GM18858 (cell line): ENCODE data around the gene DNAH11.
"Not testable (repeated sequence)": the region's sequence is repeated elsewhere in the genome, so short reads cannot be mapped to it uniquely, and the experiment has no call there.

Source experiments
- ATAC-seq: cut with Tn5 transposase; IDR thresholded peaks from one replicate; pipeline ENCODE4 v1.9.1; 2021; ENCODE audit not compliant: unreplicated experiment

The DNAH11 gene

DNA sequence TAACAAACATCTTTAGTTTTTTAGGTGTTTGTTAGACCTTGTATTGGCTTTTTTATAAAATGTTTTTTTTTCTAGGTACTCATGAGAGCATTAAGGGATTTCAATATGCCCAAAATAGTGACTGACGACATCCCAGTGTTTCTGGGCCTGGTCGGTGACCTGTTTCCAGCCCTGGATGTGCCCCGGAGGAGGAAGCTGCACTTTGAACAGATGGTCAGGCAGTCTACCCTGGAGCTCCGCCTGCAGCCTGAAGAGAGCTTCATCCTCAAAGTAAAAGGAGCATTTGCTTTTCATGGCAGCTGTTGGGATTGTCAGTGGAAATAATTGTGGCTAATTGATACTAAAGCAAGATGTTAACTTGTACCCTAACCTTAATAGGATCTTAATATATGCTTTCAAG, 161.5 kb downstream of the DNAH11 start:
- no peak for ATAC-seq

DNA sequence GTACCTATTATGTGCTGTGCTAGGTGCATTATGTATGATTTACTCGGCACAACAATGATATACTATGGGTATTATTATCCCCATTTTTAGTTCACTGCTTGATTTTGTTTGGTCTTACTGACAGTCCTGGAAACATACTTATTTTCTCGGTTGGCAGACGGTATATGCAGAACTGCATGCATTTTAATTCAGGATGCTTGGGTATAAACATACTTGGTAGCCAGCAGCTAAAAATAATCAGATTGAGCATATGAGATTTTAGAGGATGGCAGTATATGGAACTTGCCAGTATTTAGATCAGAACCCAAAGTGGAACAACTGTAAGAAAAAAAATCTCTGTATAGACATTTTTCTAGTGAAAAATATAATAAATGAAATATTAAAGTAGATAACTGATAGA, 163.3 kb downstream of the DNAH11 start:
- ATAC-seq: no peak

DNA sequence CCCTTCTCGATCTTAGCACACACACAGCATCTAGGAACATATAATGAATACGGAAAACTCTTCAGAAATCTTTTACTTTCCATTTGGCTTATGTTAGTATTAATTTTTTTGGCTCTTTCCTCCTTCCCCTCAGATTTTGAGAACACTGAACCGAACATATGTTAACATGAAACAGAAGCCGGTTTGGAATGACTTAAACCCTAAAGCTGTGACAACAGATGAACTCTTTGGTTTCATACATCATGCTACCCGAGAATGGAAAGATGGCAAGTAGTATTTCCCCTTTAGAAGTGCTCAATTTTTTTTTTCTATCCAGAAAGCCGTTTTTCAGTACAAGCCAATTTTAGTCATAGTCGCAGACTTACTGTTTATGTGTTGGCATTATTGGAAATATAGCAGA, 164.7 kb downstream of the DNAH11 start:
- ATAC-seq: no peak

DNA sequence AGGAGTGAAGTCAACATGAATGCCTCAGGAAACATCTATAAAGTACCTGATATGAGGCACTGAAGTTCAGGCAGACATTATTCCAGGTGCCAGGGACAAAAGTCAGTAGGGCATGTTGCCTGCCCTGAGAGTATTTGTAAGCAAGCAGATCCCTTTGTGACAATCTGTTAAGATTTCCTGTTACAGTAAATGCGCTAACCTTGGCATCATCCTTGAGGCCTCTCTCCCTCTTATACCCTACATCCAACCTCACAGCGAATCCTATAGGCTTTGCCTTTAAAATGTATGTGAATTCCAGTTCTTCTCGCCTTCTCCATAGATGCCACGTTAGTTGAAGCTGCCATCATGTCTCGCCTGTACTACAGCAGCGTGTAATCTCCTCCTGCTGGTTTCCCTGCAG, 165.3 kb downstream of the DNAH11 start:
- no peak for ATAC-seq

DNA sequence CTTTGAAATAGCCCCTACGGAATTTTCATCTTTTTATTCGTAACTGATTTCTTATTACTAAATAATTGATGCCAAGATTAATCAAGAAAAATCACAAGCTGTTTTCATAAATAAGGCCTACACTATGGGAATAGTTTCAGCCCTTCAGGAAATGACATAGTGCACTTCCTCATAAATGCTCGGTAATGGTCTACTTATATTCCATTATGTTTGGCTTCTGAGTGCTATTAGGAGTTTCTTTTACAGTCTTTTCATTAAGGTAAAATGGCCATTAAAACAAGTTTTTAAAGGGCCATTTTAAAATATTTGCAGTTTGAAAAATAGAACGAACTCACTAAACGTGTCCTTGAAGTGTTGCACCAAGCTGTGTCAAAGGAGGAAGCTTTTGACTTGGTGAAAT, 174.5 kb downstream of the DNAH11 start:
- no peak for ATAC-seq

DNA sequence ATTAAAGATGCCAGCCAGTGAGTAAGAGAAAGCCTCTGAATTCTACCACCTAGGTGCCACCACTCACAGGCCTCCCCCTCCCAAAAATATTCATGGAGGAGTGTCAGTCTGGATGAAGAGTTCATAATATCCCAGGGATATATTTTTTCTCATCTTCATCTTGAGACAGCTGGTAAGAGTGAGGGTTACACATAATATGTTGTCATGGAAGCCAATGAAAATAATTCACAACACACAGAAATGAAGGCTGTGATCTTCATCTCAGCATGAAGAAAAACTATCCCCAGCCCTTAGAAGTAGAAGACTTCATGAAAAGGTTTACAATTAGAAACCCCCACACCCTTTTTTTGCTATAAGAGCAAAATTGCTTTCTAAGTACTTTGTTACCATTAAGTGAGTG, 175.6 kb downstream of the DNAH11 start:
- ATAC-seq: no peak

DNA sequence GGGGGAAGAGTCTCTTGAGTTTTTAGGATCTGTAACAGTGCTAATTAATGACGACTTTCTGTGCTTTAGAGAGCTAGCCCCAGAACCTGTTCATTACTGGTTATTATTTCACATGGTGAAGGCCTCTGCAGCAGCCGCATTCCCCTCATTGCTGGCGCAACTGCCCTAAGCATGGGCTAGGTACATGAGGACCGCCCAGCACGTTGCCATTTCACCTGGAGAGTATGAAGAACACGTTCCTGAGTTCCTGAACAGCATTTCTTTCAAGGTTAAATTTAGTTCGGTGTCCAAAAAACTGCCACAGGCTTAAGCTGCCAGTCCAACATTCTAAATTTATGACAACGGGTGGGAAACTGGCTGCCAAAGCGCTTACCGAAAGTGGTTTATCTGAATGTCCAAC, 177.0 kb downstream of the DNAH11 start:
- no peak for ATAC-seq

DNA sequence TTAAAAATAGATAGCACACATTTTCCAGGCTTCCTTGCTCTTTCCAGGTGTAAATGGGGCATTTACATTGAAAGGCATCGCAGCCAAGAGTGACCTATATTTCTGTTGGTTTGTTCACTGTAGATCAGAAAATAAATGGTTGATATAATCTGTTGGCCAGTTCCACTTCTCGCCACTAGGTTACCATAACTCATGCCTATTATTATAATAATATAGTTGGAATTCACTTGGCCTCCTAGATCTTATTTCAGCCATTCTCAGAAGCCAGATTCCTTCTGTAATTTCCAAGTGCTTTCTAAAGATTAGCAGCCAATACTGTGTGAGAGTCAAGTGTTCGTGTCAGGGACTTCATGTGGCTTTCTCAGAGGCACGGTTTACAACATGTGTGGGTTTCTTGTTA, 179.5 kb downstream of the DNAH11 start:
- no peak for ATAC-seq

DNA sequence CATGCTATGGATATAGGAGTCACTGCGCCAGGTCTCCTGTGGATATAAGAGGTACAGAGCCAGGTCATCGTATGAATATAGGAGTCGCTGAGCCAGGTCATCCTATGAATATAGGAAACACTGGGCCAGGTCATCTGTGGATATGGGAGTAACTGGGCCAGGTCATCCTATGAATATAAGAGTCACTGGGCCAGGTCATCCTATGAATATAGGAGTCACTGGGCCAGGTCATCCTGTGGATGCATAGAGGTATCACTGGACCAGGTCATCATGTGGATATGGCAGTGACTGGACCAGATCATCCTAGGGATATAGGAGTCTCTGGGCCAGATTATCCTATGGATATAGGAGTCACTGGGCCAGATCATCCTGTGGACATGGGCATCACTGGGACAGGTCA, 181.7 kb downstream of the DNAH11 start:
- no peak for ATAC-seq

DNA sequence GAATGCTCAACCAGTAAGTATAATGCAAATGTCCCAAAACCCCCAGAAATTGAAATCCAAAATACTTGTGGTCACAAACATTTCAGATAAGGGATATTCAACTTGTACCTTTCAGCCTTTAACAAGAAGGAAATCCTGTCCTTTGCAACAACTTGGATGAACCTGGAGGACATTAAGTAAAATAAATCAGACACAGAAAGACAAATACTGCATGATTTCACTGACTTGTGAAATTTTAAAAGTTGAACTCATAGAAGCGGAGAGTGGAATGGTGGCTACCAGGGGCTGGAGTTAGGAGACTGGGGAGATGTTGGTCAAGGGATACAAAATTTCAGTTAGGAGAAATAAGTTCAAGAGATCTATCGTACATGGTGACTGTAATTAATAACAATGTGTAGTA, 187.6 kb downstream of the DNAH11 start:
- no peak for ATAC-seq

DNA sequence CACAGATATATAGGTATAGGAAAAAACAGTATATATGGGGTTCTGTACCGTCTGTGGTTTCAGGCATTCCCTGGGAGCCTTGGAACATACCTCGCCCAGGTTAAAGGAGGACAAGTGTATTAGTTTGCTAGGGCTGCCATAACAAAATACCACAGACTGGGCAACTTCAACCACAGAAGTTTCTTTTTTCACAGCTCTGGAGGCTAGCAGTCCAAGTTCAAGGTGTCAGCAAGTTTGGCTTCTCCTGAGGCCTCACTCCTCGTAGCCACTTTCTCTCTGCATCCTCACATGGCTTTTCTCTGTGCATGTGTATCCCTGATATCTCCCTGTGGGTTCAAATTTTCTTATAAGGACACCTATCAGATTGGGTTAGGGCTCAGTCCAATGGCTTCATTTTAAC, 189.1 kb downstream of the DNAH11 start:
- ATAC-seq: no peak

DNA sequence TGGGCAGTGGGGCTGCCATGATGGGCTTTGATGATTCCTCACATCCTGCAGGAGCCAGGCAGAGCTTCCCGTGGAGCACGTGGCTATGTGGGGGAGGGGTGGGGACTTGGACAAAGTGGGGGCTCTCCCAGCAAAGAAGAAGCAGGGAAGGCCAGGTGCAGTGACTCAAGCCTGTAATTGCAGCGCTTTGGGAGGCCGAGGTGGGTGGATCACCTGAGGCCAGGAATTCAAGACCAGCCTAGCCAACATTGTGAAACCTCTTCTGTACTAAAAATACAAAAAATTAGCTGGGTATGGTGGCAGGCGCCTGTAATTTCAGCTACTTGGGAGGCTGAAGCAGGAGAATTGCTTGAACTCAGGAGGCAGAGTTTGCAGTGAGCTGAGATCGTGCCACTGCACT, 190.1 kb downstream of the DNAH11 start:
- ATAC-seq: not testable (repeated sequence)

DNA sequence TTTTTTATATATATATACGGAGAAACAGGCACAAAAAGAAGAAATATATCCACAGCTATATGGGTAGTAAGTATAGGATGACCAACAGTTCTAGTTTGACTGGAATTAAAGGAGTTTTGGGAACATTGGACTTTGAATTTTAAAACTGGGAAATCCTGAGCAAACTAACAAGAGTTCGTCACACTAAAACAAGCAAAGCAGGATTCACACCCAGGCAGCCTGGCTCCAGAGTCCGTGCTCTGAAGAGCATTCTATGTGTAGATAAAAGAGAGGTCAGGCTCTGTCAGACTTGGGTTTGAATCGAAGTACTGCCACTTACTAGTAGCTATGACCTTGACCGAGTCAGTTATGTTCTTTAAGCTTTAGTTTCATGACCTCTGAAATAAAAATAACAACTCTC, 191.0 kb downstream of the DNAH11 start:
- ATAC-seq: no peak

DNA sequence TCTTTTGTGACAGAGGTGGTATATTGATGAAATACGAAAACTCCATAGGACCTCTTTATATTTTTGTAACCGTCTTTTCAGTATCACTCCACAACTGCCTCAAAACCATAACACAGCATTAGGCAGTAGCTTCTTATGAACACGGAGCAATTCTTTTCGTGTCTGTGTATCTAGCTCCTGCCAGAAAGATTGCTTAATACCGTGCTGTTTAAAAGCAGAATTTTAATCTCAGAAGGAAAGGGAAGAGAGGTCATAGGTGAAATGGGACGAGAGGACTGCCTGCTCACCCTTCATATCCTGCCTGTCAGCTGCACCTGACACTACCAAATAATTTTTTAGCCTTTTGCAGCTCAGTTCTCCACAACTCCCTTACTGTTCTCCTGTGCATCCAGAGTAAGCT, 200.7 kb downstream of the DNAH11 start:
- ATAC-seq: no peak

DNA sequence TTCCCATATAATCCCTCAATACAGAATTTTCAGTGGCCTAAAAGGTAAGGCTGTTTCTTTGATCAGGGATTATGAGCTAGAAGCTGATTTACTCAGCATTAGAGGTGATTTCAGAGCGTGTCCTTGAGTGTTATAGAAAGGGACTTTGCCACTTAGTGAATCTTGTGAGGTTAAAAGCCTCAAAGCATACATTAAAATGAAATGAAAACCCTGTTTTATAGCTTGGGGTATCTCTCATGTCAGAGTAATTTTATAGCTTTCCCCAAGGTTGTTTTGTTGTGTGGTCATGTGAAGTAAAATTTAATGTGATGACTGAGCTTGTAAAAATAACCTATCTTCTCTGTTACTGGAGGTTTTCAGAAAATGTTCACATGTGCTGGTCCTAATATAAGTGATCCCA, 204.1 kb downstream of the DNAH11 start:
- no peak for ATAC-seq

DNA sequence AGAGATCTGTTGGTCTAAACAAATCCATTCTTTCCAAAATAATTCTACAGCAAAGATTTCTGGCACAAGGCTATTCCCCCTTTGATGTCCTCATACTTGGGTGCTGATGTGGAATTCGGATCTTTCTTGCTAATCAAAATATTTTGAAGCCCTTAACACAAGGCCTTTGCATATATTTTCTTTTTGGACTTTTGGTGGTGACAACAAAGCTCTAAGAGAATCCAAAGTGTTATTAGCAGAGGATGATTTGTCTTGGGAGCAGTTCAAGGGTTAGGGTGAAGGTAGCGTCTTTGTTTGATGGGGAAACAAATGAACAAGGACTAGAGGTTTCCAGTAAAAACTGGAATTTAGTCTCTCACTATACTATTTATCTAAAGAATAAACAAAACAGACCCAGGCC, 205.0 kb downstream of the DNAH11 start:
- ATAC-seq: no peak

DNA sequence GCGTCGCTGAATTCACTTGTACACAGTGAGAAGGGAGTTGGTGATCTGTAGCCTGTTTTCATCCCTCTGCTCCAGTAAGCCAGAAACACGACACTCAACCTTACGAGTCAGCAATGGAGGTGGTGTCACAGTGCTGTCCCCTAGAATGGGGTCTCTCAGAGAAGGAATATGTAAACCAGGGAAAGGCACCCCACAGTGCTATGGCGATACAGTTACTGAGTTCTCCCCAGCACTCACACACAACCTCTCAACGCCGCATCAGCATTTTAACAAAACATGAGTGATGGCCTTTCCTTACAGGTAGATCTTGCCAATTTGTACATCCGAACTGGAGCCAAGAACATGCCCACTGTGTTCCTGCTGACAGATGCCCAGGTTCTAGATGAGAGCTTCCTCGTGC, 206.5 kb downstream of the DNAH11 start:
- ATAC-seq: no peak

DNA sequence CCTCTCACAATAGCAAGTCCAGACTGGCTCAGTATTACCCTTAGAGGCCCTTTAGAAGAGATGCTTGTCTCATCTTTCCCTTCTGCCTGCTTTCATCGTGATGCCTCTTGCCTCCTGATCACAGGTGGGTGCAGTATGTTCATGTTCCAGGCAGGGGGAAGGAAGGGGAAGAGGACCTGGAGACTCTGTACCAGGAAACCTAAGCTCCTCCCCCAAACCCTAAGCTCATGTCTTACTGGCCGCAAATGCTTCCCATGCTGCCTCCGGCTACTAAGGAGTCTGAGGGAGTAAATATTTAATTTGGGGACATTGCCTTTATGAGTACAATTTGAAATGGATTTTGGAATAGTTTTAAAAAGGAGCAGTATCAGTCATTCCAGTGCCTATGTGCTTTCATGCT, 210.2 kb downstream of the DNAH11 start:
- no peak for ATAC-seq

DNA sequence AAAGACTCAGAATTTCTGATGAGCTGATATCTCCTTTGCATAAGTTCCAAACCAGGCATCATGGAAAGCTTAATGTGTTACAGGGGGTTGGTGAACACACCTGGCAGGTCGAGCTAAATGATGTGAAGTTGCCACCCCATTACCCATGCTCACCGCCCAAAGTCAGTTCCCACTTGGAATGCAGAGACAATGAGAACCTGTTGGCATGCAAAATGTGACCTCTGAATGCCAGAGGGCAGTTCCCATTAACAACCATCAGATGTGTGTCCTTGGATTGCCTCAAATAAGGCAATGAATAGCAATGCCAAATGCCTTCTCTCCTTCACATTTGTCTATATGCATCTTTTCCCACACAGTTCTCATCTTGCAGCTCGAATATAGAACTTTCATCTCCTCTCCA, 212.1 kb downstream of the DNAH11 start:
- ATAC-seq: no peak

DNA sequence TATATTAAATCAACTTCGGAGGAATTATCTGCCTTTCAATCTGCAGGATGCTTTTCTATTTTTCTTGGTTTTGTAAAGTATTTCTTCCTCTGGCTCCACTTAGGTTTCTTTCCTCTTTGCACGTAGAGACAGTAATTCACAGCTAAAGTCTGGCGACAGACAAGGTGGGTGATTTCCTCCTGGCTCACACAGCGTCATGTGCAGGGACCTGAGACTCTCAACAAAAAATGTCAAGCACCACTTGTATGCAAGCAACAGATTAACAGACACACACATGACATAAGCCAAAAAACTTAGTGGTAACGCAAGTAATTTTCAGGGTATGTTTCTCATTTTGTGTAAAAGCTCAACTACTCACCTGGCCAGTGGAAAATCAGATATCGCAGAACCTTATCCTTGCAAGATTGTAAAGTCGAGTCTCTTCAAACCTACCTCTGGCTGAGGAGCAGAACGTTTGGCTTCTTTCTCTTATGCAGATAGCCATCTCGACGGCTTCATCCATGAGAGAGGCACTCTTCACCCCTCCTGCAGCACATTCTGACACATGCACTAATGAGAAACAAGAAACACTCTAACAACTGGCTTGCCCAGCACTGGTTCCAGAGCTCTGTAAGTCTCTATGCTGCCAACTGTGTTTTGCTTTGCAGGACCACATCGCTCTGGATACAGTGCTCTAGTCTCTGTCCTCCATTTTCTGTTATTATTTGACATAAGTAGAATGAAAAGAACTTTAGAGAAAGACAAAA, 214.9 kb downstream of the DNAH11 start:
- no peak for ATAC-seq

DNA sequence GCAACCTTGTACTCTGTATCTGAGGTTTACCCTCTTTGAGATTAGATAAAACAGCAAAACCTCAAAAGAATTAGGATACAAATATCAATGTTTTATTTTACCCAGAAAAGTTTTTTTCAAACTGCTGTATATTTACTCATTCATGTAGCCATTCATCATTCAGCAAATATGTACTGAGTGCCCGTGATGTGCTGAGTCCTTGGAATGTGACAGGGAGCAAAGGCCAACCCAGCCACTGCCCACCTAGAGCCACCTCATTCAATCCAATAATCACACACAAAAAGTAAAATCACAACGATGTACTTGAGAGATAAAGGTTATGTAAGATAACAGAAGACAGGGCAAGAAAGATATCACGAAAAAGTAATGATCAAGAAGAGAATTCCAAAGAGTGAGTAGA, 215.4 kb downstream of the DNAH11 start:
- no peak for ATAC-seq

DNA sequence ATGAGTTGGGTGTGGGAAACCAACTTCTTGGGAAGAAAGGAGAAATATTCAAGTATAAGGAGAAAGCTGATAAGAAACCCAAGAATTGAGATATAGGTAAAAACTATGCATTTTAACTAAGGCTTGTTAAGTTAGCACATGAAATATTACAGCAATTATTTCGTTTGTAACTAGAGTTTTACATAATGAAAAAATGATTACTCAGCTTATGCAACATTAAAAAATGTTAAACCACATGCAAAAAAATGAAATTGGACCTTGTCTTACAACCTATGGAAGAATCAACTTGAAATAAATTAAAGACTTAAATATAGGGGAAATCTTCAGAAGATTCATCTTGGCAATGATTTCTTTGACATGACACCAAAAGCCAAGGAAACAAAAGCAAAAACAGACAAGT, 219.6 kb downstream of the DNAH11 start:
- no peak for ATAC-seq

DNA sequence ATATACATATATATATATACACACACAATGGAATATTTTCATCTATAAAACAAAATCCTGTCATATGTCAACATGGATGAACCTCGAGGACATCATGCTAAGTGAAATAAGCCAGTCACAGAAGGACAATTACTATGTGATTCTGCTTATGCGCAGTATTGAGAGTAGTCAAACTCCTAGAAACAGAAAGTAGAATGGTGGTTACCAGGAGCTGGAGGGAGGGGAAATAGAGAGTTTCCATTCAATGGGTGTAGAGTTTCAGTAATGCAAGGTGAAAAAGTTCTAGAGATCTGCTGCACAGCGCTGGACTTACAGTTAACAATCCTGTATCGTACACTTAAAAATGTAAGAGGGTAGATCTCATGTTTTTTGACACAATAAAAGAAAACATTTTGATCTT, 221.0 kb downstream of the DNAH11 start:
- no peak for ATAC-seq

DNA sequence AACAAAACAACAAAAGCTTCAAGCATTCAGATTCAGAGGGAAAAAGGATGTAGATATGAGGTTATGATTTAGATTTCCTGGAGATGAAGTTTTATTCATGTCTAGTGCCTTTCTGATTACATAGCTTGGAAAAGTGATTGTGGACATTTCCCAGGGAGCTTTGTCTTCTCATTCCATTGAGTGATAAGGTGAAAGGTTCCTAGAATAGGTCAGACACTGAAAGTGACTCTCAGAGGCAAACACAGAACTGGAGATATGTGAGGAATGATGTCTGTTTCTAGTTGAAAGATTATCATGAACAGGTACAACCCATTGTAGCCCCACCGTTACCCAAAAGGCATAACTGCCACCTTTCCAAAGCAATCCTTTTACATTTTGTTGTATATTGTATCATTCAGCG, 223.4 kb downstream of the DNAH11 start:
- no peak for ATAC-seq
